Stimulated activated CD4-positive, alpha-beta T cell treated with anti-CD3 and anti-CD28 coated beads, Interleukin-15, amount 100 ng/mL, for 24 hours (primary cell): Measurements from ENCODE around the gene NUAK2.
"Not testable (repeated sequence)": the region's sequence is repeated elsewhere in the genome, so short reads cannot be mapped to it uniquely, and the experiment has no call there.

Experiments used
- DNase-seq: peaks from one replicate; pipeline ENCODE4 v3.0.0-alpha.2; 2020

Gene NUAK2

GRCh38 chr1:205321162-205321958, at the start of gene NUAK2:
Gene NUAK2, minus strand, starts transcription at chr1:205321745. Its CDS starts 117 bp downstream, at chr1:205321628.
- DNase-seq: peak; percentile 93

- DNase-seq: no peak
These were observed 49.2 kb upstream of the NUAK2 start for GRCh38 chr1:205370780-205371179.

- DNase-seq: no peak
These were observed 48.2 kb upstream of the NUAK2 start for GRCh38 chr1:205369701-205370123.

- no peak for DNase-seq
These were observed 46.9 kb upstream of the NUAK2 start for GRCh38 chr1:205368478-205368877.

- DNase-seq: no peak
These were observed 44.5 kb upstream of the NUAK2 start for GRCh38 chr1:205365945-205366463.

GRCh38 chr1:205365086-205365485, 43.5 kb upstream of the NUAK2 start:
- DNase-seq: not testable (repeated sequence)

- no peak for DNase-seq
These were observed 39.3 kb upstream of the NUAK2 start for GRCh38 chr1:205360891-205361290.

- no peak for DNase-seq
These were observed 38.4 kb upstream of the NUAK2 start for GRCh38 chr1:205359771-205360565.

GRCh38 chr1:205358579-205358978, 37.0 kb upstream of the NUAK2 start:
- no peak for DNase-seq

GRCh38 chr1:205357567-205357966, 36.0 kb upstream of the NUAK2 start:
- no peak for DNase-seq

- DNase-seq: no peak
These were observed 35.0 kb upstream of the NUAK2 start, which contains the start of gene KLHDC8A for GRCh38 chr1:205356440-205357139. Gene KLHDC8A, minus strand, starts transcription at chr1:205356922. Its CDS starts 13,318 bp downstream, at chr1:205343604.

- no peak for DNase-seq
These were observed 33.5 kb upstream of the NUAK2 start for GRCh38 chr1:205355075-205355453.

- DNase-seq: peak; percentile 75
These were observed 32.9 kb upstream of the NUAK2 start for GRCh38 chr1:205354259-205355074.

GRCh38 chr1:205353612-205354011, 32.1 kb upstream of the NUAK2 start:
- DNase-seq: no peak

- DNase-seq: no peak
These were observed 31.6 kb upstream of the NUAK2 start for GRCh38 chr1:205353191-205353590.

- no peak for DNase-seq
These were observed 30.6 kb upstream of the NUAK2 start for GRCh38 chr1:205351984-205352713.

- no peak for DNase-seq
These were observed 29.2 kb upstream of the NUAK2 start for GRCh38 chr1:205350691-205351141.

GRCh38 chr1:205350124-205350523, 28.6 kb upstream of the NUAK2 start:
- DNase-seq: no peak

GRCh38 chr1:205348554-205349487, 27.3 kb upstream of the NUAK2 start:
- no peak for DNase-seq

GRCh38 chr1:205346956-205347574, 25.5 kb upstream of the NUAK2 start:
- DNase-seq: no peak
